Measurements from ENCODE around the gene FSHR.

The FSHR gene

GRCh38 chr2:48943436-48943835 lies 210.9 kb downstream of the FSHR start:
- no CpG with 5 or more reads among the region's 3 CpGs for whole genome bisulfite sequencing (ENCODE audit: insufficient coverage, insufficient read length)
- Histone ChIP-seq H3K4me1 (ENCODE audit: control insufficient read depth, insufficient read depth, low read length) (no peaks in the 10 kb centered on the region), H3K4me3 (ENCODE audit: low read length) (no peak overlapping the region), H3K27ac (ENCODE audit: low read length) (no peak overlapping the region), H3K27me3 (ENCODE audit: control insufficient read depth, insufficient read depth, low read length) (no peaks in the 10 kb centered on the region), H3K9me3 (ENCODE audit: control insufficient read depth, insufficient read depth, low read length) (no peaks in the 10 kb centered on the region), H3K36me3 (ENCODE audit: control insufficient read depth, insufficient read depth, low read length) (no peaks in the 10 kb centered on the region)
- DNase-seq (ENCODE audit: low read depth, low spot score) = no peak

GRCh38 chr2:48941908-48942307 lies 212.4 kb downstream of the FSHR start:
- no peaks in the 10 kb centered on the region for H3K4me1 ChIP-seq (ENCODE audit: control insufficient read depth, insufficient read depth, low read length)
- WGBS (ENCODE audit: insufficient coverage, insufficient read length) = no CpG with 5 or more reads among the region's 1 CpG
- no peaks in the 10 kb centered on the region for H3K27me3 ChIP-seq (ENCODE audit: control insufficient read depth, insufficient read depth, low read length)
- no peak overlapping the region for H3K4me3 ChIP-seq (ENCODE audit: low read length)
- no peaks in the 10 kb centered on the region for H3K36me3 ChIP-seq (ENCODE audit: control insufficient read depth, insufficient read depth, low read length)
- no peaks in the 10 kb centered on the region for H3K9me3 ChIP-seq (ENCODE audit: control insufficient read depth, insufficient read depth, low read length)
- DNase-seq (ENCODE audit: low read depth, low spot score) = no peak
- H3K27ac ChIP-seq (ENCODE audit: low read length) = no peak overlapping the region

DNA sequence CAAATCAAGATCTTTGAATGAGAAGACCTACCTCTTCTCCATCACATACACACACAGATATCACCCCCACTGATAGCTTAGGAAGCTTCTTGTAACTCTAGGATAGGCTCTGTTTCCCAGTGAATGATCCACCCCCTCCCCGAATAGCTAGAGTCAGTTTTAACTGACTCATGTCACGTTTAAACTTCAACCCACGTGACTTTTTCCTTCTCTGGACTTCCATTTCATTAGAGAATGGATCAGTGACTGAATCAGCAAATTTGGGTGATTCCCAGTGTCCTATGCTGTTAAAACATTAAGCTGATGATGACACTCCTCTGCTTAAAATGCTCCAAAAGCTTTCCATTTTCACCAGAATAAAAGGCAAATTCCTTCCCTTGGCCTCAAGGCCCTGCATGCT lies 212.9 kb downstream of the FSHR start:
- Histone ChIP-seq H3K27ac (ENCODE audit: low read length) (no peak overlapping the region), H3K4me1 (ENCODE audit: control insufficient read depth, insufficient read depth, low read length) (no peaks in the 10 kb centered on the region), H3K27me3 (ENCODE audit: control insufficient read depth, insufficient read depth, low read length) (no peaks in the 10 kb centered on the region), H3K4me3 (ENCODE audit: low read length) (no peak overlapping the region), H3K9me3 (ENCODE audit: control insufficient read depth, insufficient read depth, low read length) (no peaks in the 10 kb centered on the region), H3K36me3 (ENCODE audit: control insufficient read depth, insufficient read depth, low read length) (no peaks in the 10 kb centered on the region)
- DNase-seq (ENCODE audit: low read depth, low spot score) = no peak
- no CpG with 5 or more reads among the region's 3 CpGs for WGBS (ENCODE audit: insufficient coverage, insufficient read length)

DNA sequence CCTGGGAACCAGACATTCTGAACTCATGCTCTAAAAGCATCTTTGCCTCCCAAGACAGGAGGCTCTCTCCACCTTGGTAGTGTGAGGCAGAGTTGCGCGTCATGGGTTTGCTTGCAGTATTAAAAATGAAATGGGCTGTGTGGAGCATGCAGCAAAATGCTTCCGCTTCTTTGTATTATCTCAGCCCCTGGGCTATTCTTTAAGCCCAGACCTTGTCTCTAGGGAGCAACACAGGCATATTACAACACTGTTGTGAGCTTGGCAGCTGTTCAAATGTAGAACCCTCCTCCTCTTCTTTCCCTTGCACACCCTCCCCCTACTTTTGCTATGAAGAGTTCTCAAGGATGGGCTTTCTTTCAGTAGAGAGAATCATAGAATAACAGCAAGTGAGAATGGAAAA lies 213.7 kb downstream of the FSHR start:
- DNase-seq (ENCODE audit: low read depth, low spot score) = no peak
- H3K27ac ChIP-seq (ENCODE audit: low read length) = no peak overlapping the region
- no CpG with 5 or more reads among the region's 3 CpGs for WGBS (ENCODE audit: insufficient coverage, insufficient read length)

GRCh38 chr2:48939232-48939631 lies 215.1 kb downstream of the FSHR start:
- H3K4me3 ChIP-seq (ENCODE audit: low read length) = no peak overlapping the region
- no CpG with 5 or more reads among the region's 4 CpGs for WGBS (ENCODE audit: insufficient coverage, insufficient read length)
- H3K36me3 ChIP-seq (ENCODE audit: control insufficient read depth, insufficient read depth, low read length) = no peaks in the 10 kb centered on the region
- no peaks in the 10 kb centered on the region for H3K27me3 ChIP-seq (ENCODE audit: control insufficient read depth, insufficient read depth, low read length)
- DNase-seq (ENCODE audit: low read depth, low spot score) = no peak
- H3K9me3 ChIP-seq (ENCODE audit: control insufficient read depth, insufficient read depth, low read length) = no peaks in the 10 kb centered on the region
- H3K4me1 ChIP-seq (ENCODE audit: control insufficient read depth, insufficient read depth, low read length) = no peaks in the 10 kb centered on the region
- H3K27ac ChIP-seq (ENCODE audit: low read length) = no peak overlapping the region

More for the DNA sequence above, 213.7 kb downstream of the FSHR start:
- Histone ChIP-seq H3K9me3 (ENCODE audit: control insufficient read depth, insufficient read depth, low read length) (no peaks in the 10 kb centered on the region), H3K27me3 (ENCODE audit: control insufficient read depth, insufficient read depth, low read length) (no peaks in the 10 kb centered on the region), H3K36me3 (ENCODE audit: control insufficient read depth, insufficient read depth, low read length) (no peaks in the 10 kb centered on the region), H3K4me3 (ENCODE audit: low read length) (no peak overlapping the region), H3K4me1 (ENCODE audit: control insufficient read depth, insufficient read depth, low read length) (no peaks in the 10 kb centered on the region)

GRCh38 chr2:48938231-48938630 lies 216.1 kb downstream of the FSHR start:
- no peaks in the 10 kb centered on the region for H3K36me3 ChIP-seq (ENCODE audit: control insufficient read depth, insufficient read depth, low read length)
- 100% methylated on average over 2 of the region's 4 CpGs for WGBS (ENCODE audit: insufficient coverage, insufficient read length)
- no peaks in the 10 kb centered on the region for H3K27me3 ChIP-seq (ENCODE audit: control insufficient read depth, insufficient read depth, low read length)
- H3K4me1 ChIP-seq (ENCODE audit: control insufficient read depth, insufficient read depth, low read length) = no peaks in the 10 kb centered on the region
- no peak overlapping the region for H3K4me3 ChIP-seq (ENCODE audit: low read length)
- no peak overlapping the region for H3K27ac ChIP-seq (ENCODE audit: low read length)
- no peaks in the 10 kb centered on the region for H3K9me3 ChIP-seq (ENCODE audit: control insufficient read depth, insufficient read depth, low read length)
- no peak for DNase-seq (ENCODE audit: low read depth, low spot score)

DNA sequence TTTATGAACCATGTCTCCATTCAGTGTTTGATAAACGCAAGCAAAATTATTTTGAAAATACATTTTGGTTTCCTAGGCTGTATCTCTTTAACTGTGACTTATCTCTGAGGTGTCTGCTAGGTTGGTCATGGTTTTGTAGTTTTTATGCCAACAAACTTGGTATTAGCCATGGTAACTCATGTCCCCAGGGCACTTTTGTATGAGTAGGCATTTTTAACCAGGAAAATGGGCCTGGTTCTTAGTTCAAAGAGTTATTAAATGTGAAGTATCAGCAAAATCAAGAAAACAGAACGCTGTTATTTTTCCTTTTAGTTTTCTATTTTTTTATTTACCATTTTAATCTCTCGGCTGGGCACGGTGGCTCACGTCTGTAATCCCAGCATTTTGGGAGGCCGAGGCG lies 219.5 kb downstream of the FSHR start:
- DNase-seq (ENCODE audit: low read depth, low spot score) = no peak
- Histone ChIP-seq H3K9me3 (ENCODE audit: control insufficient read depth, insufficient read depth, low read length) (no peaks in the 10 kb centered on the region), H3K27me3 (ENCODE audit: control insufficient read depth, insufficient read depth, low read length) (no peaks in the 10 kb centered on the region), H3K36me3 (ENCODE audit: control insufficient read depth, insufficient read depth, low read length) (no peaks in the 10 kb centered on the region), H3K4me1 (ENCODE audit: control insufficient read depth, insufficient read depth, low read length) (no peaks in the 10 kb centered on the region), H3K27ac (ENCODE audit: low read length) (no peak overlapping the region), H3K4me3 (ENCODE audit: low read length) (no peak overlapping the region)
- no CpG with 5 or more reads among the region's 7 CpGs for WGBS (ENCODE audit: insufficient coverage, insufficient read length)

DNA sequence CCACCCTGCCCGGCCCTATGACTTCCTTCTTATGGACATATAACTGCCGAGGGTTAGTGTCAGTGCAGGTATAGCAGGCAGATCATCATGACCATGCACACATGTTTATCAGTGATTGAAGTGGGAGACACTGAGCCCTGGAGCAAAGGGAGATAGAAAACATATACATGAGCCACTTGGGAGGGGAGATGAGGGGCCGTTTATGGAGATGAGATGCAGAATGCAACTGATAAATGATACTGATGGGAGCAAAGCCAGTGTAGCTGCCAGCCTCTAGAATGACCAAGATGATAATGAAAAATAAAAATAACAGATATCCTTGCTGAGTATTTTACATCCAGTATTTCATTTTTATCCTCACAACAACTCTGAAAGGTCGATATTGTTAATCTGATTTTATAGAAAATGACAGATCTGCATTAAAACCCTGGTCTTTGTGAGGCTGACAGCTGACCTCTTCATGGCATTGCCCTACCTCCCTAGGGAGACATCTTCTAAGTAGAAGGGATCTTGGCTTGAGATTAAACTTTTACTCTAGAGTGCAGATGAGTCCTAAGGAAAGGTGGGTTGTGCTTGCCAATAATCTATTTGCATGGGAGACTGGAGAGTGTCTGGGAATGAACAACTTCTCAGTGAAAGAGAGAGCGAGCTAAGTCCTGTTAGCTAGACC lies 220.4 kb downstream of the FSHR start:
- H3K36me3 ChIP-seq (ENCODE audit: control insufficient read depth, insufficient read depth, low read length) = no peaks in the 10 kb centered on the region
- H3K4me3 ChIP-seq (ENCODE audit: low read length) = no peak overlapping the region
- no peak for DNase-seq (ENCODE audit: low read depth, low spot score)
- H3K9me3 ChIP-seq (ENCODE audit: control insufficient read depth, insufficient read depth, low read length) = no peaks in the 10 kb centered on the region
- H3K27ac ChIP-seq (ENCODE audit: low read length) = no peak overlapping the region
- H3K27me3 ChIP-seq (ENCODE audit: control insufficient read depth, insufficient read depth, low read length) = no peaks in the 10 kb centered on the region
- H3K4me1 ChIP-seq (ENCODE audit: control insufficient read depth, insufficient read depth, low read length) = no peaks in the 10 kb centered on the region
- WGBS (ENCODE audit: insufficient coverage, insufficient read length) = no CpG with 5 or more reads among the region's 5 CpGs

DNA sequence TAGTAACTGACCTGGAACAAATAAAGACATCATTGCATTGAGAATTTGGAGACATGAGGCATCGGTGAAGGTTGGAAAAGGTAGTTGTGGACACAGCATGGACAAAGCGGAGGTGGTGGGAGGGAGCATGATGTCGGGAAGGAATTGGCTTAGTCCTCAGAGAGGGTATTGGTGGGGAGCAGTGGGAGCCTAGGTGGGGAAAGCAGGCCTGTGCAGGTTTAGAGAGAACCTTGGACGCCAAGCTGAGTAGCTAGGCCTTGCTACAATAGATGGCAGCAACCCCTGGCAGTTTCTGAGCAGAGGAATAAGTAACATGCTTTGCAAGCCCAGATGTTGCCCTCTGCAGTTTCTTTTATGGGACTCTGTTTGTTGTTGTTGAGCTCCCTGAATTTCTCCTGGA lies 221.6 kb downstream of the FSHR start:
- Histone ChIP-seq H3K4me1 (ENCODE audit: control insufficient read depth, insufficient read depth, low read length) (peaks cover 2% of the 10 kb centered on the region; the same call in 1 of the 2 replicates), H3K9me3 (ENCODE audit: control insufficient read depth, insufficient read depth, low read length) (no peaks in the 10 kb centered on the region), H3K4me3 (ENCODE audit: low read length) (no peak overlapping the region), H3K36me3 (ENCODE audit: control insufficient read depth, insufficient read depth, low read length) (no peaks in the 10 kb centered on the region), H3K27ac (ENCODE audit: low read length) (no peak overlapping the region), H3K27me3 (ENCODE audit: control insufficient read depth, insufficient read depth, low read length) (no peaks in the 10 kb centered on the region)
- DNase-seq (ENCODE audit: low read depth, low spot score) = no peak
- no CpG with 5 or more reads among the region's 4 CpGs for WGBS (ENCODE audit: insufficient coverage, insufficient read length)

GRCh38 chr2:48929571-48930301 lies 224.6 kb downstream of the FSHR start:
- no peak for DNase-seq (ENCODE audit: low read depth, low spot score)
- WGBS (ENCODE audit: insufficient coverage, insufficient read length) = no CpG with 5 or more reads among the region's 6 CpGs
- no peaks in the 10 kb centered on the region for H3K36me3 ChIP-seq (ENCODE audit: control insufficient read depth, insufficient read depth, low read length)

GRCh38 chr2:48927355-48927754 lies 227.0 kb downstream of the FSHR start:
- peaks cover 2% of the 10 kb centered on the region; the same call in 1 of the 2 replicates for H3K4me1 ChIP-seq (ENCODE audit: control insufficient read depth, insufficient read depth, low read length)
- no CpG with 5 or more reads among the region's 2 CpGs for WGBS (ENCODE audit: insufficient coverage, insufficient read length)

More at GRCh38 chr2:48929571-48930301, 224.6 kb downstream of the FSHR start:
- Histone ChIP-seq H3K9me3 (ENCODE audit: control insufficient read depth, insufficient read depth, low read length) (no peaks in the 10 kb centered on the region), H3K4me3 (ENCODE audit: low read length) (no peak overlapping the region), H3K27ac (ENCODE audit: low read length) (no peak overlapping the region), H3K27me3 (ENCODE audit: control insufficient read depth, insufficient read depth, low read length) (no peaks in the 10 kb centered on the region), H3K4me1 (ENCODE audit: control insufficient read depth, insufficient read depth, low read length) (peaks cover 2% of the 10 kb centered on the region; the same call in 1 of the 2 replicates)

More at GRCh38 chr2:48927355-48927754, 227.0 kb downstream of the FSHR start:
- H3K27ac ChIP-seq (ENCODE audit: low read length) = no peak overlapping the region
- no peak overlapping the region for H3K4me3 ChIP-seq (ENCODE audit: low read length)
- no peaks in the 10 kb centered on the region for H3K9me3 ChIP-seq (ENCODE audit: control insufficient read depth, insufficient read depth, low read length)
- H3K36me3 ChIP-seq (ENCODE audit: control insufficient read depth, insufficient read depth, low read length) = no peaks in the 10 kb centered on the region
- no peak for DNase-seq (ENCODE audit: low read depth, low spot score)
- H3K27me3 ChIP-seq (ENCODE audit: control insufficient read depth, insufficient read depth, low read length) = no peaks in the 10 kb centered on the region

Measured in iPS DF 6.9 (cell line).